Measurements from ENCODE around the gene COL25A1.

- TF ChIP-seq CTCF (IDR thresholded peaks at IDR 0.05; ENCODE audit: extremely low read depth in 1 of 2, insufficient read depth in 1 of 2, low read depth in 1 of 2, low read length in 2 of 2) (no peak), EZH2 (IDR thresholded peaks at IDR 0.05; ENCODE audit: borderline replicate concordance, low read depth, low read length, severe bottlenecking) (no peak)
Measured at GRCh38 chr4:109007976-109008375, 294.5 kb downstream of the COL25A1 start.
